ENCODE data around the gene WFDC2. TPM values are rescaled to one million over a fixed set of nuclear protein-coding genes. Genes with fewer than 3 reads are reported as not detected.

WFDC2 gene
- total and polyA plus RNA-seq, 4 donors: 0.56 to 2.3 (median 1.2) TPM

GRCh38 chr20:45510242-45510862 is 40.8 kb downstream of the WFDC2 start:
- ATAC-seq (ENCODE audit: low FRiP score): no peak
- Histone ChIP-seq H3K9me3 (ENCODE audit: control insufficient read depth, low read length) (peaks cover 2% of the 10 kb centered on the region), H3K27ac (ENCODE audit: low read depth in 1 of 2, low read length in 2 of 2) (no peak overlapping the region), H3K4me1 (ENCODE audit: control insufficient read depth in 1 of 2, insufficient read depth in 2 of 2, low read length in 2 of 2) (no peaks in the 10 kb centered on the region), H3K36me3 (ENCODE audit: control insufficient read depth in 1 of 2, insufficient read depth in 2 of 2, low read length in 1 of 2) (no peaks in the 10 kb centered on the region), H3K4me3 (ENCODE audit: low read length in 2 of 2) (no peak overlapping the region), H3K27me3 (ENCODE audit: control insufficient read depth in 1 of 2, insufficient read depth in 2 of 2, low read length in 1 of 2) (no peaks in the 10 kb centered on the region)
- intact Hi-C loops (cut with DNase I): no loop called here
- 64 to 72% methylated on average over 5 of the region's 5 CpGs for WGBS, 2 donors
- DNase-seq: no peak

GRCh38 chr20:45515147-45515913 is 45.8 kb downstream of the WFDC2 start, which contains the start of gene SPINT3:
Gene SPINT3, minus strand, starts transcription at chr20:45515622. Its CDS starts 14 bp downstream, at chr20:45515608.
- 61 to 66% methylated on average over 5 of the region's 5 CpGs for whole genome bisulfite sequencing, 2 donors
- intact Hi-C loops (cut with DNase I): no loop called here
- H3K4me3 ChIP-seq (ENCODE audit: low read length in 2 of 2): no peak within 1 kb of the TSS
- peaks cover 2% of the 10 kb centered on the region for H3K9me3 ChIP-seq (ENCODE audit: control insufficient read depth, low read length)
- peaks cover 0 to 2% of the 10 kb centered on the region in 2 donors for H3K27me3 ChIP-seq (ENCODE audit: control insufficient read depth in 1 of 2, insufficient read depth in 2 of 2, low read length in 1 of 2)
- no peak within 1 kb of the TSS for H3K27ac ChIP-seq (ENCODE audit: low read depth in 1 of 2, low read length in 2 of 2)
- ATAC-seq (ENCODE audit: low FRiP score) (no peak), DNase-seq (no peak)
- no peaks in the 10 kb centered on the region for H3K36me3 ChIP-seq (ENCODE audit: control insufficient read depth in 1 of 2, insufficient read depth in 2 of 2, low read length in 1 of 2)
- H3K4me1 ChIP-seq (ENCODE audit: control insufficient read depth in 1 of 2, insufficient read depth in 2 of 2, low read length in 2 of 2): no peaks in the 10 kb centered on the region

- intact Hi-C loops (cut with DNase I): no loop called here
- H3K9me3 ChIP-seq (ENCODE audit: control insufficient read depth, low read length): peaks cover 2% of the 10 kb centered on the region
- DNase-seq (no peak), ATAC-seq (ENCODE audit: low FRiP score) (no peak)
- H3K36me3 ChIP-seq (ENCODE audit: control insufficient read depth in 1 of 2, insufficient read depth in 2 of 2, low read length in 1 of 2): no peaks in the 10 kb centered on the region
- H3K27ac ChIP-seq (ENCODE audit: low read depth in 1 of 2, low read length in 2 of 2): no peak overlapping the region
- H3K27me3 ChIP-seq (ENCODE audit: control insufficient read depth in 1 of 2, insufficient read depth in 2 of 2, low read length in 1 of 2): peaks cover 0 to 2% of the 10 kb centered on the region in 2 donors
- H3K4me1 ChIP-seq (ENCODE audit: control insufficient read depth in 1 of 2, insufficient read depth in 2 of 2, low read length in 2 of 2): no peaks in the 10 kb centered on the region
- 16 to 26% methylated on average over 2 of the region's 2 CpGs for WGBS, 2 donors
- H3K4me3 ChIP-seq (ENCODE audit: low read length in 2 of 2): no peak overlapping the region
Measured at GRCh38 chr20:45518282-45518681, 48.7 kb downstream of the WFDC2 start.

- intact Hi-C loops (cut with DNase I): no loop called here
- DNase-seq: no peak
- no peak overlapping the region for H3K4me3 ChIP-seq (ENCODE audit: low read length in 2 of 2)
- WGBS, 2 donors: 74 to 78% methylated on average over 1 of the region's 1 CpG
- H3K36me3 ChIP-seq (ENCODE audit: control insufficient read depth in 1 of 2, insufficient read depth in 2 of 2, low read length in 1 of 2): no peaks in the 10 kb centered on the region
- no peaks in the 10 kb centered on the region for H3K9me3 ChIP-seq (ENCODE audit: control insufficient read depth, low read length)
- H3K27ac ChIP-seq (ENCODE audit: low read depth in 1 of 2, low read length in 2 of 2): no peak overlapping the region
- H3K27me3 ChIP-seq (ENCODE audit: control insufficient read depth in 1 of 2, insufficient read depth in 2 of 2, low read length in 1 of 2): peaks cover 0 to 2% of the 10 kb centered on the region in 2 donors
- no peaks in the 10 kb centered on the region for H3K4me1 ChIP-seq (ENCODE audit: control insufficient read depth in 1 of 2, insufficient read depth in 2 of 2, low read length in 2 of 2)
- ATAC-seq (ENCODE audit: low FRiP score): no peak
Measured at GRCh38 chr20:45523821-45524220, 54.3 kb downstream of the WFDC2 start.

- DNase-seq: no peak
- Histone ChIP-seq H3K27ac (ENCODE audit: low read depth in 1 of 2, low read length in 2 of 2) (no peak overlapping the region), H3K4me1 (ENCODE audit: control insufficient read depth in 1 of 2, insufficient read depth in 2 of 2, low read length in 2 of 2) (no peaks in the 10 kb centered on the region), H3K4me3 (ENCODE audit: low read length in 2 of 2) (no peak overlapping the region), H3K9me3 (ENCODE audit: control insufficient read depth, low read length) (no peaks in the 10 kb centered on the region), H3K27me3 (ENCODE audit: control insufficient read depth in 1 of 2, insufficient read depth in 2 of 2, low read length in 1 of 2) (peaks cover 0 to 2% of the 10 kb centered on the region in 2 donors), H3K36me3 (ENCODE audit: control insufficient read depth in 1 of 2, insufficient read depth in 2 of 2, low read length in 1 of 2) (no peaks in the 10 kb centered on the region)
- intact Hi-C loops (cut with DNase I): no loop called here
- 73% methylated on average over 4 of the region's 4 CpGs for whole genome bisulfite sequencing, 2 donors
- ATAC-seq (ENCODE audit: low FRiP score): no peak
Measured at GRCh38 chr20:45527294-45527693, 57.7 kb downstream of the WFDC2 start.

Small RNA genes lying within 50 kb of the gene (microRNA-seq; reads per million reads assigned to microRNA genes)
- gene MIR6812: 0 to 0.60 reads per million in 2 donors

Other genes starting within 250 kb of the WFDC2 start
- not detected for gene SEMG2, start 248.4 kb upstream of the WFDC2 start, total RNA-seq
- not detected for gene SEMG2, start 248.4 kb upstream of the WFDC2 start, polyA plus RNA-seq
- gene SLPI, start 215.2 kb upstream of the WFDC2 start, total RNA-seq: 100 to 1,000 TPM in 1 of 2 donors, 10 to 100 TPM in 1; 41.2 to 151 TPM
- gene SLPI, start 215.2 kb upstream of the WFDC2 start, polyA plus RNA-seq: 10 to 100 TPM; 24.4 to 34.8 TPM
- gene RBPJL, start 162.9 kb upstream of the WFDC2 start, total RNA-seq: not detected
- gene RBPJL, start 162.9 kb upstream of the WFDC2 start, polyA plus RNA-seq: under 1 TPM; 0.08 to 0.38 TPM
- gene MATN4, start 161.5 kb upstream of the WFDC2 start, total RNA-seq: under 1 TPM; 0.42 to 0.69 TPM
- gene MATN4, start 161.5 kb upstream of the WFDC2 start, polyA plus RNA-seq: under 1 TPM in 1 of 2 donors, not detected in 1; 0.18 TPM
- 100 to 1,000 TPM in 1 of 2 donors, 10 to 100 TPM in 1; 51.2 to 114 TPM for gene SDC4, start 121.3 kb upstream of the WFDC2 start, total RNA-seq
- 10 to 100 TPM; 19.2 to 50.6 TPM for gene SDC4, start 121.3 kb upstream of the WFDC2 start, polyA plus RNA-seq
- 10 to 100 TPM; 20.3 to 25.0 TPM for gene SYS1, start 106.6 kb upstream of the WFDC2 start, total RNA-seq
- 10 to 100 TPM; 14.3 to 14.4 TPM for gene SYS1, start 106.6 kb upstream of the WFDC2 start, polyA plus RNA-seq
- gene TP53TG5, start 91.4 kb upstream of the WFDC2 start, total RNA-seq: under 1 TPM; 0.66 to 0.91 TPM
- gene TP53TG5, start 91.4 kb upstream of the WFDC2 start, polyA plus RNA-seq: not detected
- 100 to 1,000 TPM; 104 to 123 TPM for gene DBNDD2, start 61.5 kb upstream of the WFDC2 start, total RNA-seq
- gene DBNDD2, start 61.5 kb upstream of the WFDC2 start, polyA plus RNA-seq: 100 to 1,000 TPM; 140 to 231 TPM
- gene PIGT, start 53.6 kb upstream of the WFDC2 start, total RNA-seq: 100 to 1,000 TPM; 113 TPM
- gene PIGT, start 53.6 kb upstream of the WFDC2 start, polyA plus RNA-seq: 100 to 1,000 TPM in 1 of 2 donors, 10 to 100 TPM in 1; 69.0 to 151 TPM
- not detected for gene SPINT3, start 45.9 kb downstream of the WFDC2 start, total RNA-seq
- gene SPINT3, start 45.9 kb downstream of the WFDC2 start, polyA plus RNA-seq: not detected
- not detected for gene WFDC6, start 69.7 kb downstream of the WFDC2 start, total RNA-seq
- gene WFDC6, start 69.7 kb downstream of the WFDC2 start, polyA plus RNA-seq: not detected
- gene EPPIN, start 77.6 kb downstream of the WFDC2 start, total RNA-seq: not detected
- gene EPPIN, start 77.6 kb downstream of the WFDC2 start, polyA plus RNA-seq: not detected
- gene WFDC8, start 109.5 kb downstream of the WFDC2 start, total RNA-seq: not detected
- not detected for gene WFDC8, start 109.5 kb downstream of the WFDC2 start, polyA plus RNA-seq
- gene WFDC10A, start 160.0 kb downstream of the WFDC2 start, total RNA-seq: not detected
- not detected for gene WFDC10A, start 160.0 kb downstream of the WFDC2 start, polyA plus RNA-seq
- gene WFDC9, start 161.5 kb downstream of the WFDC2 start, total RNA-seq: not detected
- not detected for gene WFDC9, start 161.5 kb downstream of the WFDC2 start, polyA plus RNA-seq
- not detected for gene WFDC11, start 200.5 kb downstream of the WFDC2 start, total RNA-seq
- not detected for gene WFDC11, start 200.5 kb downstream of the WFDC2 start, polyA plus RNA-seq
- gene WFDC13, start 232.3 kb downstream of the WFDC2 start, total RNA-seq: not detected
- not detected for gene WFDC13, start 232.3 kb downstream of the WFDC2 start, polyA plus RNA-seq
- gene WFDC10B, start 235.3 kb downstream of the WFDC2 start, total RNA-seq: not detected
- gene WFDC10B, start 235.3 kb downstream of the WFDC2 start, polyA plus RNA-seq: 1 to 10 TPM in 1 of 2 donors, not detected in 1; 1.7 TPM

Data from aorta (tissue), 5 donors.